NCI-H2029 treated with DMSO at 0.1 percent for 48 hours (cell line): ENCODE data around the gene GRK5.

ENCODE experiments used
- DNase-seq: peaks from one replicate; lab custom pipeline; 2025; lab: John Stamatoyannopoulos, UW

GRK5 gene

GRCh38 chr10:119483001-119483400 lies 275.6 kb downstream of the GRK5 start:
- DNase-seq, result no peak

DNA sequence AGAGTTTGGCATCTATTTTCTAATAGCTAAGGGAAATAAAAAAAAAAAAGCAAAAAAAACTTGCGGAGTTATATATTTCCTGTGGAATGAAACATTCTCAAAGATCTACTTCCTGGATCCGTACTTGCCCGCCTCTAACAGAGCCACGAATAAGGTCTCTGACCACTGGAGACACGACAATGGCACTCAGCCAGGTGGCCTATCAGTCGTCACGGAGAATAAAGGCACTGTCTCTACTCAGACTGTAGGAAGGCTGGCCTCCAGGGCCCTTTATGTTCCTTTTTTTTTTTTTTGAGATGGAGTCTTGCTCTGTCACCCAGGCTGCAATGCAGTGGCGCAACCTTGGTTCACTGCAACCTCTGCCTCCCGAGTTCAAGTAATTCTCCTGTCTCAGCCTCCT lies 276.5 kb downstream of the GRK5 start:
- no peak for DNase-seq

- DNase-seq, result no peak
Observed at GRCh38 chr10:119488675-119489074, 281.3 kb downstream of the GRK5 start.

DNA sequence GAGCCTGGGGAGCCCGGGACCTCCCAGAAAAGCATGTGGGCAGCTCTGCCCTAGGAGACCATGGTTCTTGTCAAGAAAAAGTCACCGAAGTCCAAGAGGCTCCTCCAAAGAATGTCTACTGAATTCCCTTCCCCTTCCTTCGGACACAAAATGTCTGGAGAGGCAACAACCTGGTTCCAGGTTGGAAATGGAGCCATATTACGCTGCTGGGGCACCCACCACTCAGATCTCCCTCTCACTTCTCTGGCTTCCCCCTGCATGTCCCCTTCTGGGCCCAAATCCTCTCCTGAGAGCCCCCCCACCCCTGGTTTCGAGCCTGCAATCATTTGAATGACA lies 282.6 kb downstream of the GRK5 start:
- DNase-seq, result no peak

DNA sequence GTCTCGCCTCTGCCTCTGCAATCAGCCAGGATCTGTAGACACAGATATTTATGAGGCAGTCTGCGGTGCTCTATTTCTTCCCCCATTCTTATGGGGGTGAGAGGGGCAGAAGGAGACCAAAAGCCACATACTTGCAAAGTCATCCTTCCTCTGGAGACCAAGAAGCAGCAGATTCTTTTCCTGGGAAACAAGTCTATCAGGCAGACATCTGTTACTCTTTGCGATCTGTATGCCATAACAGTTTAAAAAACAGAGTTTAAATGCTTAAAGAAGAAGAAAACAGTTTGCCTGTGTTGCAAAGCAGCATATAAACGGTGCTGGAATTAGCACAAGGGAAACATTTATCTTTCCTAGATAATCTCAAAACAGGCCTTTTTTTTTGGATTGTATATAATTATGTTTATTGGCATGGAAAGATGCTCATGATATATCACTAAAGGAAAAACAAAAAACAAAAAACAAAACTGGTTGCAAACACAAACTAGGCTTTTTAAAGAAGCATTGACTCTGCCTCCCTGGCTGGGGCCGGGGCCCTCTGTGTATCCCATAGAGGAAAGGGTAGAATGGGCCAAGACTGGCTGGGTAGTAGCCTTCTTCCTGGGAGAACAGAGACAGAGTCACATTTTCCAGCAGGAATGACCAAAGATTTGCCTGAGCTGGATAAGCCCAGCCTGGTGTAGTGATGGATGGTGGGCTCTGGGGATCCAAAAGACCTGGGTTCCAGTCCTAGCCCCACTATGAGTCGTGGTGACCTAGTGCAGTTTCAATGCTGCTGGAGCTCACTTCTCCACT lies 284.8 kb downstream of the GRK5 start:
- DNase-seq, result no peak

DNA sequence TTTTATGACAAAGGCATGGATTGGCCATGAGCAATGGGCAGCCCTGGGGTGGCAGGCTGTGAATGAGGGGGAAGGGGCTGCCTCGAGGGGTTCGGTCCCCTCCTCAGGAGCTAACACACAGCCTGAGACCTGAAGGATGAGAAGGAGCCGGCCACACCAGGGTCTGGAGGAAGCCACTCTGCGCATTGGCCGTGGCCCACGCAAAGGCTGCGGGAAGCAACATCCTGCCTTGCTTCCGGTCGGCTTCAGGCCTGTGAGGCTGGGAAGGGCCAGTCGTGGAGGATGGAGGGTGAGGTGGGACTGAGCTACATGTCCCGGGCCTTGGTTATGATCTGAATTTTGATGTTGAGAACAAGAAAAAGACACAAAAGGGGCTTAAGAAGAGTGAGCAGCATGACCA lies 285.8 kb downstream of the GRK5 start:
- no peak for DNase-seq

DNA sequence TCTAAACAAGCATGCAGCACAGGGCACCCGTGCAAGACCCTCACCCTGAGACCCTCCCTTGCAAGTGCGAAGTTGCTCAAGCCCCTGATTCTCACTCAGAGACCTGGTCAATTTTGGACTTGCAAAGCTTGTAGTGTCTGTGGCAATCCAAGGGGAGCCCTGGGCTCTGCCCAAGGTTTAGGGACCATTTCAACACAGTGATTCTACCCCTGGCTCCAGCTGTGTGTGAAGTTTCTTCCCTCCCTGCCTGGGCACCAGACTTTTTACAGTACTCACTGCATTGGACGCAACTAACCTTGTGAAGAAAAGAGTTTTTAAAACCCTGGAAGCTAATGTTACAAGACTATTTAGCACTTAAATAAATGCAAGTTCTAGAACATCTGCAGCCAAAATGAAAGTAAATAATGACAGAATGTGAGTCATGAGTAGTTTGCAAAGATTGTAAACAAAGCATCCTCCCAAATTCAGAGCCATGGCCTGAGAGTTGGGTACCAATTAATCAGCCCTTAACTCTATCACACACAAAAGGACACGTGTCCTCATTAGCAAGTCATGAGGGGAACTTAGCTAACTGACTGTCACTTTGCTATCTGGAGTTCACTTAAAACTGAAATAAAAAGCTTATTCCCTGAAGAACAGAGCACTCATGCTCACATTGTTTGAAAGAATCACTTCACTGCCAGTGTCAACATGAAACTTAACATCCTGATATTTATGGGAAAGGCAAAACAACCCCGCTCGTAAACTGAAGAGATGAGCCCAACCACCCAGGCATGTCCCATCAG lies 287.1 kb downstream of the GRK5 start:
- no peak for DNase-seq

- no peak for DNase-seq
Observed at GRCh38 chr10:119495021-119495505, 287.7 kb downstream of the GRK5 start.

DNA sequence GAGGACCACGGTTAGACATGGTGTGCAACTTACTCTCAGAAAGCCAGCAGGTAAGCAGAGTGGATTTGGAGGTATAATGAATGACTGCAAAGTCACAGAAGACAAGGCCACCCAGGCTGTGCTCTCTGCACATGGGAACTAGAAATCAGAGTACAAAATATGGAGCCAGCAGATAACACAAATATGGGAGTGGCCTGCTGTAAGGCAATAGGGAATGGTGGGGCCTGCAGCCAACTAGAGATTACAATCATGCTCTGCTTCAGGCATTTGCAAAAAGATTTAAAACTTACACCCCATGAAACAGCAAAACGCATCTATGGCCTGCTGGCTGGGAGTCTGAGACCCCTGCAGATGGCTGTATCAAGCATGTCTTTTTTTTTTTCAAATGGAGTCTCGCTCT lies 288.2 kb downstream of the GRK5 start:
- no peak for DNase-seq

DNA sequence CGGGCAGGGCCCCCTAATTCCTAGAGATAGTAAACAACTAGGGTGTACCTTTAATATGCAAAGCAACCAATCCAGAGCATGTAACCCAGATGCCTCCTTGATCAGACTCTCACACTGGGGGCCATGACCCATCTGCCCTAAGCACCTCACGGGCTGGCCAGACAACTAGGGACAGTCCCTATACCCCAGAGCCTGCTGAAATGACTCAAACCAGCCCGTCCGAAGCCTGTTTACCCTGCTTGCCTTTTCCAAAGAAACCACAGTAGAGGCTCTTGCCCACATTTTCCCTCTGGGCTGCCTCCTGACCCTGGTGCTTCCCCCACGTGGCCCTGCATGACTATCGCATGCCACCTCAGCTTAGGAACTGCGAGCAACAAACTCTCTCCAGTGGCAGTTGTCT lies 288.9 kb downstream of the GRK5 start:
- DNase-seq, result no peak

DNA sequence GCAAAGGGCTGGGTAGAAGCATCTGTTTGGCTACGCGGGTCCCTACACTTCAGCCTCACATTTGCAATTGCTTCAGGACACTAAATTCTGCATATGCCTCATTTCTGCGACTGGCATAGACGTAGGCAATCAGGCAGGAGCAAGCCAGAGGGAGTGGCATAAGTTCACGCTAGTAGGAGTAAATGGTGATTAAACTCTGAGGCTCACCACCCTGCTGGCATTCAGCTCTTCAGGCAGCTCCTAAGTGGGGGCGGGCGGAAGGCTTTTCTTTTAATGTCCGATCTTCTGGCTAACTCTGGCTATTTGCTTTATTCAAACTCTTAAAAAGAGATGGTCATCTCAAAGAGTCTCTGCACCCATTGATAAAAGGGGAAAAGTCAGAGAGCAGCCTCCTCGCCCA lies 289.9 kb downstream of the GRK5 start:
- no peak for DNase-seq

- DNase-seq, result no peak
Observed at GRCh38 chr10:119498889-119499676, 291.7 kb downstream of the GRK5 start.

- DNase-seq, result no peak
Observed at GRCh38 chr10:119499677-119500002, 292.3 kb downstream of the GRK5 start.

- DNase-seq, result no peak
Observed at GRCh38 chr10:119500123-119500795, 292.9 kb downstream of the GRK5 start.

- no peak for DNase-seq
Observed at GRCh38 chr10:119500821-119501220, 293.4 kb downstream of the GRK5 start.

DNA sequence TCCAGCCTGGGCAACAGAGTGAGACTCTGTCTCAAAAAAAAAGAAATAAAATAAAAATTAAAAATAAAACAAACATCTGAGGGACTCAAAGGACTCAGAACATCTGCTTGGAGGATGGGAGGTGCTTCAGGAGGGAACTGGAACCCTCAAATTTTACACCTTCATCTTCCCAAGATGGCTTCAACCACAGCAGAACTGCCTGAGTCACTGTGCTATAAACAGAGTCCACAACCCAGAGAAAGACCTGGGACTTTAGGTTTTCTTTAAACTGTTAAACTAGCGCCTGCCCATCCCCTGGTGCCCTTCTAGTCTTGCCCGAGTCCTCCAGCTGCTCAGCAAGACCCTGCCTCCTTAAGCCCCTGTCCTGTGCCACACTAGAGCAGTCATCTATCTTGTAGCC lies 294.3 kb downstream of the GRK5 start:
- no peak for DNase-seq

- DNase-seq, result no peak
Observed at GRCh38 chr10:119502209-119502608, 294.8 kb downstream of the GRK5 start.

GRCh38 chr10:119502618-119503155 lies 295.3 kb downstream of the GRK5 start:
- no peak for DNase-seq

GRCh38 chr10:119503821-119504220 lies 296.4 kb downstream of the GRK5 start:
- DNase-seq, result no peak

DNA sequence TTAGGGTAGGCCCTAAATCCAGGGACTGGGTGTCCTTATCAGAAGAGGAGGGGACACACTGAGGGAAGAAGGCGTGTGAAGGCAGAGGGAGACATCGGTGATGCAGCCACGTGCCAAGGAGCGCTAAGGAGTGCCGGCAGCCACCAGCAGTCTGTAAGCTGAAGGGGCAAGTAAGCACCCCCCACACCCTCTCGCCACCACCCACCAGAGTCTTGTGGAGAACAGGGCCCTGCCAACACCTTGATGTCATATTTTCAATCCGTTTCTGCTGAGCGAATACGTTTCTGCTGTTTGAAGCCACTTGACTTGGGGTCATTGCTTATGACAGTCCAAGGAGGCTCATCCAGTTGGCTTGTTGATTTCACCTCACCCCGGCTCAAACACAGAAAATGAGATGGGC lies 297.3 kb downstream of the GRK5 start:
- DNase-seq, result no peak

DNA sequence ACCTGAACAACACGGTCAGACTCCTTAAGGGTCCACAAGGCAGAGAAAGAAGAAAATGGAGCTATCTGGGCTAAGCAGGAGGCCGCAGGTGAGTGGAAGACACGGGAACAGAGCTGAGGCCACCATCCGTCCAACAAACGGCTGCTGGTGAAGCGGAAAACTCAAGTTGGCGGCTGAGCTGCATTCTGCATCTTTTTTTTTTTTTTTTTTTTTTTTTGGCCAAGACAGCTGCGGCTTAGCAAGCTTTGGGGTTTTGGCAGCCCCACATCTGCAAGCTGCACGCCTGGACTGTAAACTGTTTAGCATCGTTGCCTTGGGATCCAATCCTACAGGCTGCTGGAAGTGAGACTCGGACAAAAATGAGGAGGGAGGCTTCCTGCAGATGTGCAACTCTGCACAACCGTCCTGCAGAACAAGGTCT lies 297.8 kb downstream of the GRK5 start:
- no peak for DNase-seq
